Hypothalamus (tissue), 51 donors: ENCODE data around the gene TPM1.
"Not testable (repeated sequence)": the region's sequence is repeated elsewhere in the genome, so short reads cannot be mapped to it uniquely, and the experiment has no call there.

Experiments
- DNase-seq, 51 donors: peaks; one replicate each; lab custom pipeline; 2025; lab: John Stamatoyannopoulos, UW

The TPM1 gene

GRCh38 chr15:63041974-63042876 is at the start of gene TPM1:
TSS of gene TPM1 (plus strand) at chr15:63042747. CDS start at chr15:63042830, 83 bp downstream.
- DNase-seq = peak in 16 of 51 donors; percentile 9 to 55 (median 22)

- no peak for DNase-seq
Observed at GRCh38 chr15:62993066-62993465, 49.5 kb upstream of the TPM1 start.

DNA sequence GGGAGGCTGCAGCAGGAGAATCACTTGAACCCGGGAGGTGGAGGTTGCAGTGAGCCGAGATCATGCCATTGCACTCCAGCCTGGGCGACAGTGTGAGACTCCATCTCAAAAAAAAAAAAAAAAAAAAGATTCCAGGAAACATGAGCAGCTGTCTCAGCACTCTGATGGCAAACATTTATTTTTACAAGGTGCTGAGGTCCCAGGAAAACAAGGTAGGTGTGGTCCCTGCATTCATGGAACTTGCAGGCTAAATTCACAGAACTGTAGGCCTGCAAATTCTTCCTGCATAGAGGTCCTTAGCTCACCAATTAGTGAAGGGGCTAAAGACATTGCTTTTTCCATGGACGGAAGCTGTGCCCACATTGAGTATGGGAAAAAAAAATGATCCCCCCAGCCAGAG is 48.9 kb upstream of the TPM1 start:
- DNase-seq = not testable (repeated sequence)

- DNase-seq = no peak
Observed at GRCh38 chr15:62994439-62994838, 48.1 kb upstream of the TPM1 start.

DNA sequence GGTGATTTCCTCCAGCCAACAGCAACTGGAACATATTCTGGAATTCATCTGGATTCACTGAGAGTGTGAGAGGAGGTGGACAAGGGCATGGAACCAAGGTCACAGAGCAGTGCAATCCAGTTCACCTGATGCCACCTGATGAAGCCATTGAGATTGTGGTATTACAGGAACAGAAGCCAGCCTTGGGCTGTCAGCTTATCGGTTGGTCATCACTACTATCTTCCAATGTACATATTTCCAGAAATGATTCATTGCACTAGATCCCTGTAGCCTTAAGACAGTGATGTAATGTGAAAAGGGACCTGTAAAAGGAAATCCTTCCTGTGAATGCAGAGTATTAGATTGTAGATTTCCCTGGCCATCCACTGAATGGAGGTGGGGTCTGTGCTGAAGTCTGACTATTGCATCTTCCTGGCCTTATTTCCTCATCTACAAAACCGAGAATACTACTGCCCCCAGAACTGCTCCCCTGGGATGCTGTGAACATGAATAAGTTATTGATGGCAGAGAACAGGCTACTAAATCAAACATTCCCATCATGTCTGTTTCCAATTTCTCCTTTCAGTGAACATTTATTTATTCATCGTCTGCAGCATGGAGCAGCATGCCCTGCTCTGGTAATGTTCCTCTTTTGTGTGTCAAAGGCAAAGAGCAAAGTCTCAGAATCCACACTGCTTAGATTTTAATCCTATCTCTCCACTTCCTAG is 47.4 kb upstream of the TPM1 start:
- DNase-seq = no peak

GRCh38 chr15:62997441-62997840 is 45.1 kb upstream of the TPM1 start:
- no peak for DNase-seq

GRCh38 chr15:62998262-62998890 is 44.2 kb upstream of the TPM1 start:
- no peak for DNase-seq

DNA sequence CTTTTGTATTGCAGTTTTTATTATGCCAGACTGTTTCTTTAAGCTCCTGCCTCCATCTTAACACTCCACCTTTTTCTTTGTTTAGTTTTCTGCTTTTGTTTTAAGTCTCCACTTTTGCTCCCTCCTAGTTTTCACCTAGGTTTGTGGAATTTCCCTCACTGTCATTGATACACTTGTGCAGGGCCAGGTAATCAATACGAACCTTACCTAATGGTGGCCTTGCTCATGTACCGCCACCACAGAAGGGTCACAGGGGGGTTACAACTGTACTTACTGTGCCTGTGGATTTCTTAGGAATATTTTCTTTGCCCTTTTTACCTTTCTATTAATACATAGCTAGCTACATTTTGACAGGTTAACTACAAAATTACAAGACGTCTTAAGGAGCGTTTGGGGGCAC is 43.4 kb upstream of the TPM1 start:
- DNase-seq = no peak

DNA sequence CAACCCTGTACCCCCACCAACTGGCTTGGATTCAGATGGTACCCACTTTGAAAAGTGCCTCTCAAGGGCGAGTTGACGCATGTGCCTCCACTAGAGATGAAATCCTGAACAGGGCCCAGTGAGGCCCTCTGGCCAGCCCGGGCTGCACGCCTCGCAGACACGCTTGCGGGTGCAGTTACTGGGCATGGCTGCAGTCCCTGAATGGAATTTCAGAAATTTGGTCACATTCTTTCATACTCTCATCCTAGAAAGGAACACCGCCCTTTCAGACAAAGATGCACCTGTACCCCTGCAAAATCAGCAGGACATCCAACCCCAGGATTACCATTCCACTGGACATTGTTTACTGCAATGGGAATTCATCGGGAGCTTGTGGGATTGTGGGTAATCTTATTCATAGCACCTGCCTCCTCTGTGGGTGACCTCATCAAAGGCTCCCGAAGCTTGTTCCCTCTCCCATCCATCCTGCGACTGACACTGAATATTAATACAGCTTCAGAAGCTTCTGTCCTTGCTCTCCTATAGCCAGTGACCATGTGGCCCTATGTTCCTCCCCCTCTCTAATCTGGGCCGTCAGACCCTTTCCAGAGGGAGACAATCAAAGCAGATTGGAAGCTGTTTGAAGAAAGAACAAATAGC is 42.5 kb upstream of the TPM1 start:
- no peak for DNase-seq

DNA sequence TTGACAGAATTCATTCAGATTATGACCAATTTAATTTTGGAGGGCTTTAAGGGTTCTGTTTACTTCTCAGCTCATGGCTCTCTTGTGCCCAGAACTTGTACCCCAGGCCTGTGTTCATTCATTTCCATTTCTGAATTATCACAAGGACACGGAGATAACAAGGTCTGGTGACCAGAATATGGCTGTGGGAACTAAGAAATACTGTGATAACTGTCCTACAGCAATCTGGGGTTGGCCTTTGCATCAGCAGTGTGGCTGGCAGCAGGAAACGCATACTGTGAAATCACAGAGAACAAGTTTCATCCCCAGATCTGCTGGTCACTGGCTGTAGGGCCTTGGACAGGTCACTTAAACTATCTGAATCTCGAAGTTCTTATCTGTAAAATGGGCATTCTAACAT is 41.8 kb upstream of the TPM1 start:
- no peak for DNase-seq

DNA sequence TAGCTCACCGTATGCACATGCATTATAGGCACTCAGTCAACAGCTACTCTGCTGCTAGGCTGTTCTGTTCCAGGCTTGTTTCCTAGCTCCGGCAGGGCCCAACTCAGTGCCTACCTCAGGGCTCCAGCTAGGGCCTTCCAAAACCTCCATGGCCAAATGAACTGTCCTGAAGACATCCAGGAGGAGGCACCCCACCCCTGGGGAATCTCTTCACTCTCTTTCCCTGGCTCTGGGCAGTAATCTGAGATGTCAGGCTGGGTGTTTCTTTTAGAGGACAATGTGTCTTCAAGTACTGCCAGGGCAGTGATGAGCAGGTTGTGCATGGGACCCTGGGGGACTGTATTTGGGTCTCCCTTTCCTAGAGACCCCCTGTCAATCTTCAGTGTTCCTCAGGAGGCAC is 38.3 kb upstream of the TPM1 start:
- no peak for DNase-seq

DNA sequence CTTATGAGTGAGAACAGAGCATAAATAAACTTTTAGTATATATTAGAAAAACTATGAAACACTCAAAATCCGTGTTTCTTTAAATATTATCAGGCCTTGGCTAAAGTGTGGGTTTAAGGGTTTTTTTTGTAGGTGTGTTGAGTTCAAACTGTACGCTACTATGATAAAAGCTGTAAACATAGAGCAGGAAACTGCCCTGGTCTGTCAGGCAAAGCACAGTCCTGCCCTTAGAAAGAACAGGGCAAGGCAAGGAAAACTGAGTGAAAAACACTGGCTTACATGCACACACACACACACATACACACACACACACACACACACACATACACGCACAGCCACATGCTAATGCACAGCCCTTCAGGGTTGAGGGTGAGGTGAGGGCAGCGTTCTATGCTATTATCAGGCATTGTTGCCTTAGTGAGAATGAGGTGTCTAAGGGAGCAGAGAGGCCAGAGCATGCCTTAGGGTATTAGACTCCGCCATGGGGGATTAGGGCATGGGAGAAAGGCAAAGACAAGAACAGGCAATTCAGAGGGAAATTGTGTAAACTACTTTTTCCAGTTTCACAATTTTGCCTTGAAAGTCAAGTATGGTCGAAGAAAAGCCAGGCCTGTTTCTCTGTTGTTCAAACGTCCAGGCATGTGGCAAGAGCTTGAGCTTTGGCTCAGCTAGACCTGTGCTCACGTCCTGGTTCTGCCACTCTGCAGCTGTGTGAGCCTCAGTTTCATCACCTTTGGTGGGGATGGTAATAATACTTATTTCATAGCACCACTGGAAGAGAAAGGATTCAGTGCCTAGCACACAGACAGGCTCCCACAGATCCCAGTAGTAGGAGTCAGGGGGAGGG is 36.3 kb upstream of the TPM1 start:
- no peak for DNase-seq

GRCh38 chr15:63008333-63009049 is 34.1 kb upstream of the TPM1 start:
- DNase-seq = no peak

DNA sequence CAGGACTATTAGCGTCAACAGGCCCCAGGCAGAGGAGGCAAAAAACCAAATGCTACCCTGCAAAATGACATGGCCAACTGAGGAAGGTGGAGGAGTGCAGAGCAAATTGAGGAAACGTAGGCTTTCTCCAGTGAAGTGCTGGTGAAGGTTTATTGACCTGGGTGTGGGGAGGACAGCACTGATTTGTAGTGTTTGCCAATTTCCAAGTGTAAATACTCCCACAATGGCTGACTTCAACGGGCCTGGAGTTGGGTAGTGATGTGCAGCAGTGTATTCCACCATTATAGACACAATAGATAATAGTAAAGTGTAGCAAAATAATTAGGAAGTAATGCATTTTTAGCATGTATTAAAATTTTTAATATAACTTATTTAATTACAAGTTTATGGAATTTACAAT is 32.2 kb upstream of the TPM1 start:
- no peak for DNase-seq

- DNase-seq = no peak
Observed at GRCh38 chr15:63010920-63011693, 31.4 kb upstream of the TPM1 start.

DNA sequence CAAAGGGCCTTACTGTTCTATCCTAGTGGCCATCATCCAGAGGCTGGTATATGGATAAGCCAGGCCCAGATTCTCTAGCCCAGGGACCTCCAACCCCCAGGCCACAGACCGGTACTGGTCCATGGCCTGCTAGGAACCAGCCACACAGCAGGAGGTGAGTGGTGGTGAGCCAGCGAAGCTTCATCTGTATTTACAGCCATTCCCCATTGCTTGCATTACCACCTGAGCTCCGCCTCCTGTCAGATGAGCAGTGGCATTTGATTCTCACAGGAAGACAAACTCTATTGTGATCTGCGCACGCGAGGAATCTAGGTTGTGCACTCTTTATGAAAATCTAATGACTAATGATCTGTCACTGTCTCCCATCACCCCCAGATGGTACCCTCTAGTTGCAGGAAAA is 30.1 kb upstream of the TPM1 start:
- no peak for DNase-seq

DNA sequence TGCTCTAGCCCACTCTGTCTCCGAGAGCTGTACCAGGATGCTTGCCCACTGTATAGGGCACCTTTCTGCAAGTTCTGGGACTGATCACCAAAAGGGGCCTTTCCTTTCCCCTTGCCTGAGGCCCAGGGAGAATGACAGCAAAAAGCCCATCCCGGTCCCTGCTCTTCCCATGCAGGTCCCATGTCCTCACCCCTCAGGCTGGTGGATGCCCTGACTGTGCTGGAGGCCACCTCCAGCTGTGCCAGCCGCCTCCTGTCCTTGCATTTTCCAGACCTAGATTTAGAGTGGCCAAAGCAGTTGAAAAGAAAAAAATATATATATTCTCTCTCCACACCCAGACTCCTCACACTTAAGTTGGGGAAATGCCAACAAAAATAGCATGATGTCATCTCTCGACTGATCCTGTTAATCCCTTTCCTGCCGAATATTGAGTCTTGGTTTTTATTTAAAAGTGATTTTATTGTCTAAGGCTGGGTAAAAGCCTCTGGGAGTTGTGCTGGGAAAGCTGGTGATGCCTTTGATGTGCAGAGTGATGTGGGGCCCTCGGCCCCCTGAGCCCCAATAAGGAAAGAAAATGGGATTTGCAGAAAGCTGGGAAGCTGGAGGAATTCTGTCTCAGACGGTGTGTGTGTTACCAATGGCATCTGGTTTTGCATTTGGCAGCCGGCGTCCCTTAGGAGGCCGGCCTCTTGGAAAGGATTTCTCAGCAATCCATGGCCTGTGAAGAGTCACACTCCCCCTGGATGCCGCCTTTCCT is 29.3 kb upstream of the TPM1 start:
- no peak for DNase-seq

GRCh38 chr15:63014578-63014977 is 28.0 kb upstream of the TPM1 start:
- no peak for DNase-seq
